SH-SY5Y (cell line): ENCODE data around the gene TPT1.

Experiments used
- GATA2 ChIP-seq: IDR thresholded peaks from 2 replicates; pipeline ENCODE4 v1.6.1; 2011; ENCODE audit warnings: mild to moderate bottlenecking, low read depth, low read length
- GATA3 ChIP-seq: IDR thresholded peaks from 2 replicates; pipeline ENCODE4 v1.6.1; 2011; ENCODE audit warnings: low read depth, mild to moderate bottlenecking, low read length, moderate library complexity

The TPT1 gene

DNA sequence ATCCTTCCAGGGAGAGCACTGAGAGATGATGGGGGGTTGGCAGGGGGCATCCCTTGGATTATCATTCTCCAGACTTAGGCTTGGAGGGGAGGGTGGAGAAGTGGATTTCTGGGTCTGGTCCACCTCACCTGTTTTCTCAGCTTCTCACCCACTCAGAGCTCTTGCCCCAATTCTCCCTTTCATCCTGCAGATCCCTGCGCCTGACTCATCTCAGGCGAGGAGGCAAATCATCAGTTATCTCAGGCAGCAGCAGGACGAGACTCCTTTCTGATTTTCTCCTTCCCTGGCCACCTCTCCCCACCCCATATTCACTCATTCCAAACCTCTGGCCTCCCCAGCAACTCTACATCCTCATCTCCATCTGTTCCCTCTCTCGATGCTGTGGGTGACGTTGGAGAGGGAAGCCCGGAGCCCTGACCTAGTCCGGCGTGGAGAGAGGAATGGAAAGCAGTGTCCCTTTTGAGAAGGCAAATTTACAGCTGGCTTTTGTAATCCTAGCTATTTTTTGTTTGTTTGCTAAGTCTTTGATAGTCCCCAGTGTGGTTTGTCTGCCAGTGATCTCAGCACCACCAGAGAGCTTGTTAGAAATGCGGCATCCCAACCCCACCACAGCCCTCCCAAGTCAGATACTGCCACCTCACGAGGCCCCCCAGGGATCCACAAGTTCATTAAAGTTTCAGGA, 24.0 kb upstream of the TPT1 start:
- TF ChIP-seq GATA3: no peak
- TF ChIP-seq GATA2: no peak

DNA sequence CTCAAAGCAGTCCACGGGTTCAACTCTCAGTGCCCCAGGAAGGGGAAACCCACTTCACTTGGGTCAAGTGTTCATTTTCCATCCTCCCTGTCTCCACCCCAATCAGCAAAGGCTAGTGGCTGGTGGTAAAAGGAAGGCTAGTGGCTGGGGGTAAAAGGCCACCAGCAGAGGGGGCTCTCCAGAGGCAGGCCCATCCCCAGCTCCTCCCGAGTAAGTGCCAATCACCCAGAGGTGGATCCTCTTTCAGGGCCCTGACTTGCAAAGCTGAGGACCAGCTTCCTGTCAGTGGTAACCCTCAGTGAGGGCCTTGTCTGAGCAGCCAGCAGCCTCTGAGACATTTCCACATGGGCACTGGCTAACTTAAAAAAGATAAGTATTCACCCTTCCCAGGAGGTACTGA, 22.0 kb upstream of the TPT1 start:
- TF ChIP-seq GATA2: no peak
- TF ChIP-seq GATA3: no peak

DNA sequence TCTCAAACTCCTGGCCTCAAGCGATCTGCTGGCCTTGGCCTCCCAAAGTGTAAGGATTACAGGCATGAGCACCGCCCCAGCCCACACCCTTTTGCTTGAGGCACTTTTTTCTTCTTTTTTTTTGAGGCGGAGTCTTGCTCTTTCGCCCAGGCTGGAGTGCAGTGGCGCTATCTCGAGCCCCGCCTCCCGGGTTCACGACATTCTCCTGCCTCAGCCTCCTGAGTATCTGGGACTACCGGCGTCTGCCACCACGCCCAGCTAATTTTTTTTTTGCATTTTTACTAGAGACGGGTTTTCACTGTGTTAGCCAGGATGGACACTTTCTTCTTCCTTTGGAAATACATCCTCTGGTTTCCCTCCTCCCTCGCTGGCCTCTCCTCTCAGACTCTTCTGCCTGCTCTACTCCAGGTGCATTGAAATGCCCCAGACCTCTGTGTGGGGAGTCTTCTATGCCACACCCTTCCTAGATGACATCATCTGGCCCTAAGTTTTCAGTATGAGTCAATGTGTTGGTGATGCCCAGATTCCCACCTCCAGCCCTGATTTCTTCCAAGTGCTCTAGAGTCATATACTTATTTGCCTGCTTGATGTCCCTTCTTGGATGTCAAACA, 20.7 kb upstream of the TPT1 start:
- TF ChIP-seq GATA3 (no peak), GATA2 (no peak)

DNA sequence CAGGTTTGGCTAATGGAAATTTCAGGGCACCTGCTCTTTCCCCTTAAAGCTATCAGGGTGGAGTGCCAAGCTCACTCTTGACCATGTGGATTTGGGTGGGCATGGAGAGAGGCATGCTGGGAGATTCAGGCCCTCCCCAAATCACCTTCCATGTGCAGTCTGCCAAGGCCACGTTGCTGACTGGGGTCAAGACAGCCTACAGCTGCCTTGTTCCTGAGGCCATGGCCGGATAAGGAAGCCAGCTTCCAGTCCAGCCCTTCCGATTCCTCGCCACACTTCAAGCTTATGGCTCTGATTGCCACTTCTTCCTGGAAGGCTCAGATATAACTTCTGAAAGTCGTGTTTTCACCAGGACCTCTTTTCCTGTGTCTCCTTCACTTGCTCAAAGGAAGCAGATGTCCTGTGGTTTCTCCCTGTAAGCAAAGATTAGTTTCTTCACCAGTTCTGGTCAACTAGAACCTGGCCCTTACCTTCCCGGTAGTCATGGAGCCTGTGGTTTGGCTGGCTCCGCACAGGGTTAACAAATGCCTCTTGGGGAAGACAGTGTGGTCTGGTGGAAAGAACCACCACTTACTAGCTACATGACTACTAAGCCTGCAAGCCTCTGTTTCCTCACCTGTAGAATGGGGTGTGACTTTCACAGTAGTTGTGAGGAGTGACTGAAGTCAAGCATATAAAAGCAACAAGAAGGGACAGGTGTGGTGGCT, 16.1 kb upstream of the TPT1 start:
- TF ChIP-seq GATA3 (no peak), GATA2 (no peak)

GRCh38 chr13:45353895-45354294, 12.9 kb upstream of the TPT1 start:
- TF ChIP-seq GATA2: no peak
- TF ChIP-seq GATA3: no peak

- no peak for TF ChIP-seq GATA2
- no peak for TF ChIP-seq GATA3
Observed at GRCh38 chr13:45352031-45352430, 11.0 kb upstream of the TPT1 start.

DNA sequence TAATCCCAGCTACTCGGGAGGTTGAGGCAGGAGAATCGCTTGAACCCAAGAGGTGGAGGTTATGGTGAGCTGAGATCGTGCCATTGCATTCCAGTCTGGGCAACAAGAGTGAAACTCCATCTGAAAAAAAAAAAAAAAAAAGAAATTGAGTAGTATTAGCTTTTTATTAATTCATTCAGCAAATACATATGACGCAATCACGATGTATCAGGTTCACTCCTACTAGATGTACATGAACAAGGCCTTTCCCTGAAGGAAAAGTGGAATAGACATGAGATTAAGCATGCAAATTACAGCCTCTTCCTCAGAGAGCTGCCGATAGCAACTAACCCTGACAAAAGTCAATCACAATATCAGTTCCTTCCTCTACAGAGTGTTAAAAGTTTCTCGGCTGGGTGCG, 9.2 kb upstream of the TPT1 start:
- TF ChIP-seq GATA2 (no peak), GATA3 (no peak)

DNA sequence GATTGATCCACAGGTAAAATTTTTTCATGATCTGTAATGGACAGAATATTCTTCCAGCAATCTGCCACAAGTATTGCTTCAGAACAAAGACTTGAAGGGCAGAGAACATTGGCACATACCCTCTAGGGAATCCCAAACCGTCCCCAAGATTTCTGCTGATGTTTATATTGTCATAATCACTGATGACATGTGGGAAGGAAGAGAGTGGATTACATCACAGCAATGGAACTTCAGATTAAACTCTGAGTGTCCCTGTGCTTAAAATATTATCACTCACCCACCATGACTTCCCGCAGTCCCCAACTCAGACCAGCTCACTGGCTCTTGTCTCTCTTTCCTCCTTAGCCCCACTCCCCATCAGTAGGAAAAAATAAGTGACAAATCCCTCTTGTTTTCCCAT, 8.5 kb upstream of the TPT1 start:
- TF ChIP-seq GATA3: no peak
- no peak for TF ChIP-seq GATA2

GRCh38 chr13:45341799-45342500, 967 bp upstream of the TPT1 start:
- no peak for TF ChIP-seq GATA3
- TF ChIP-seq GATA2: no peak

GRCh38 chr13:45340422-45341033, 455 bp downstream of the TPT1 start:
- TF ChIP-seq GATA3 (no peak), GATA2 (no peak)

- TF ChIP-seq GATA3 (no peak), GATA2 (no peak)
Observed at GRCh38 chr13:45339867-45340266, 1.1 kb downstream of the TPT1 start.

GRCh38 chr13:45339399-45339798, 1.6 kb downstream of the TPT1 start:
- no peak for TF ChIP-seq GATA2
- no peak for TF ChIP-seq GATA3

GRCh38 chr13:45337803-45338202, 3.2 kb downstream of the TPT1 start:
- TF ChIP-seq GATA3 (no peak), GATA2 (no peak)

DNA sequence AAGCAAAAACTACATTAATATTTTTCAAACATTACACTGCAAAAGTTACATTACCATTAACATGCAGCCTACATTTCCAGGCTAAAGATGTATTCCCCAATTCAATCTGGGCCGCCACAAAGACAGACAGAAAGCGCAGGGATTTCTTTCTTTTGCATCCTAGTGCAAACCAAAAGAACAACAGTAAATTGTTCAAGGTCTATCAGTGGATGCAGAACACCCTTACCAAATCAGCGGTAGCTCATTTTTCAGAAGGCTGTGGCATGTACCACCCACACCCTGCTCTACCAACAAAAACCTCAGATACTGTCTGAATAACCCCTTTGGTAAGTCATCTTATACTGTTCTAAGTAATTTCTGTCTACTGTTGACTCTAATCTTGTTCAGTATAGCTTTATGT, 3.6 kb downstream of the TPT1 start:
- TF ChIP-seq GATA3 (no peak), GATA2 (no peak)
